GM18498 (cell line): ENCODE results near the gene FAM111A.

Source experiments
- ATAC-seq: cut with Tn5 transposase; IDR thresholded peaks from one replicate; pipeline ENCODE4 v1.9.1; 2021; ENCODE audit warnings: mild to moderate bottlenecking, moderate library complexity; ENCODE audit not compliant: unreplicated experiment

FAM111A gene

GRCh38 chr11:59178402-59178801 lies 35.7 kb downstream of the FAM111A start:
- no peak for ATAC-seq

DNA sequence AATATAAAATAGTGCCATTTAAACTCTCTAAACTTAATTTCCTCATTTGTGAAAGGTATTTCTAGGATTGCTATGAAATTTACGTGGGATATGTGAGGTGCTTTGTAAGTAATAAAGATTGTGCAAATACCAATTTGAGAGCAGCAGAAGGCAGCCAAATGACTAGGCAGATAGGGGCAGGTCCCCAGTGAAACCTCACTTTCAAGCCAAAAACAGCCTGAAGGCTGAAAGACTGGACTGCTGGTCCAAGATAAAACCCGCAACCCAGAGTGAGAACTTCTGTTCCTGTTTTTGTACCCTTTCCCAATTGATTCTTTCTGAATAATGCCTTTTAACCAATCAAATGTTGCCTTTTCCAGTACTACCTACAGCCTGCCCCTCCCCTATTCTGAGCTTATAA lies 36.5 kb downstream of the FAM111A start:
- ATAC-seq = no peak

GRCh38 chr11:59180168-59180776 lies 37.6 kb downstream of the FAM111A start:
- ATAC-seq = no peak

GRCh38 chr11:59180907-59181306 lies 38.3 kb downstream of the FAM111A start:
- ATAC-seq = no peak

DNA sequence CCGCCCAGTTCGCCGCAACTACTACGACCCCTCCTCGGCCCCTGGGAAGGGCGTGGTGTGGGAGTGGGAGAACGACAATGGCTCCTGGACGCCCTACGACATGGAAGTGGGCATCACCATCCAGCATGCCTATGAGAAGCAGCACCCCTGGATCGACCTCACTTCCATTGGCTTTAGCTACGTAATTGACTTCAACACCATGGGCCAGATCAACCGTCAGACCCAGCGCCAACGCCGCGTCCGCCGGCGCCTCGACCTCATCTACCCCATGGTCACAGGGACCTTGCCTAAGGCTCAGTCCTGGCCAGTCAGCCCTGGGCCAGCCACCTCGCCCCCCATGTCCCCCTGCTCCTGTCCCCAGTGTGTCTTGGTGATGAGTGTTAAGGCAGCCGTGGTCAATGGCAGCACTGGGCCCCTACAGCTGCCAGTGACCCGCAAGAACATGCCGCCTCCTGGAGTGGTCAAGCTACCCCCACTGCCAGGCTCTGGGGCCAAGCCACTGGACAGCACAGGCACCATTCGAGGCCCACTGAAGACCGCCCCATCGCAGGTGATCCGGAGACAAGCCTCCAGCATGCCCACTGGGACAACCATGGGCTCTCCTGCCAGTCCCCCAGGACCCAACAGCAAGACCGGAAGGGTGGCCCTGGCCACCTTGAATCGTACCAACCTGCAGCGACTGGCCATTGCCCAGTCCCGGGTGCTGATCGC lies 39.2 kb downstream of the FAM111A start:
- no peak for ATAC-seq

- peak; percentile 53 for ATAC-seq
Measured at GRCh38 chr11:59182457-59183151, 39.9 kb downstream of the FAM111A start.

DNA sequence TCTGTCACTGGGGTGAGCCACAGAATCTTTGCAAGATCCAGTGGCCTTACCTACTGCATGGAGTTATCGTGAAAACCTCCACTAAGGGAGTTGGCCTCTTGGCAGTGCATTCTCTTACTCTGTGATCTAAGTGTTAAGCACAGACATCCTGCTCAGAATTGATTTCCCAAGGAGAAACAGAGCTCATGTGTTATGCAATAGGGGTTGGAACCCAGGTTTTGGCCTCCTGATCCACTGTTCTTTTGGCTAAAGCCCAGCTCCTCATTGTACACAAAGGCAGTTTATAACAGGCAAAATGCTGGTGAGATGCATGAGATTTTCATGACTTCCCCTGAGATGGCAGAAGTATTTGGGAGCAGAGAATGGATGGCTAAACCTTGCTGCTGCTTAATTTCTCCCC lies 41.1 kb downstream of the FAM111A start:
- ATAC-seq = no peak

- no peak for ATAC-seq
Measured at GRCh38 chr11:59184691-59185339, 42.2 kb downstream of the FAM111A start.

DNA sequence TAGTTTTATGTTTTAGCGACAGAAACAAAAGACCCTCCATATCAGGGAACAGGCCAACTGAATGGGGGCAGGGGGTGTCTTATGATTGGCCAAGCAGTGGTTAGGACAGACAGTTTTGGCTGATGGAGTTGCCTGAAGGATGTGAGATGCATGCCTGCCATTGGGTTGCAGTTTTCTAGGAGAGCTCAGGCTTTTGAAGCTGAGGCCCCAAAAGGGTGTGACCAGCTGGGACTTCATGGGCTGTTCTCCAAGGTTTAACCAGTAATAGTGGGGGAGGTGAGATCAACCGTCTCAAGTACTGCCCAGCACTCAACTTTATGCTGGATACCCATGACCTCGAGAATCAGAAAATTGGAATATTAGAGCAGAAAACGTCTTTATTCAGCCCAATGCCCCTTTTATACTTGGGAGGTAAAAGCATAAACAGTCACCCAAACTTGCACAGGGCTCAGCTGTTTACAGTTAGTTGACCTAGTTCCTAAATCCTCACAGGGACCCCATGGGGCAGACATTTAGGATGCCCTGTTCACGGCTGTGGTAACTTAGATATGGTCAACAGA lies 42.8 kb downstream of the FAM111A start:
- ATAC-seq = no peak

GRCh38 chr11:59186130-59186594 lies 43.5 kb downstream of the FAM111A start:
- ATAC-seq = peak; percentile 66

DNA sequence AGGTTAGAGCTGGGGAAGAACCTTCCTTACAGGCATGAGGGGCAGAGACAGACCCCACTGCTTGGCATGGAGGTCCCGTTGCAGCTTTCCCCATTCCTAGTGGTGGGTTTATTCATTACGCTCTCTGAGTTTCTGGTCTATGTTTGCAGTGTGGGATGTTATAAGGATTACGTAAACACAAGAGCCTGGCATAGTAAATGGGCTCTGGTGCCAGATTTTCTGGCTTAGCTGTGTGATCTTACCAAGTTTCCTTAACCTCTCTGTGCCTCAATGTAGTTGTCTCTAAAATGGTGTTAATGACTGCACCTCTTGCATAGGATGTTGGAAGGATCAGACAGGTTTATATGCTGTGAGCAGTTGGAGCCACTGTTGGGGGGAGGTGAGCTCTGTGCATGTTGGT lies 44.4 kb downstream of the FAM111A start:
- ATAC-seq = no peak

DNA sequence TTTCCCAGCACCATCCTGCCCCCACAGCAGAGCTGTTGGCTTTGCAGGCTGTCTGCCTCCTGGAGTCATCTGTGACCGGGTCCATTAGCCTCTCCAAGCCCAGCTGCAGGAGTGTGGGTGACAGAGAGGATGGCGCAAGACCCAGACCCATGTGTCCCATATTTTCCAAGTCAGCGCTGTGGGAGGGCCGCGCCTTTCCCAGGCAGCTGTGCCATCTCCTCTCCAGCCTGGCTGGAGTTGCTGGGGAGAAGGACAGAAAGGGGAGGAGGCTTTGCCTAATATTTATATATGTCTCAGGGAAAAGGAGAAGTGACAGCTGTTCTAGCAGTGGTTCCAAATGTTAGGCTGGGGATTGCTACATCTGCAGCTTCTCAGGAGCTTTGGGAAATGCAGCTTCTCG lies 44.9 kb downstream of the FAM111A start:
- no peak for ATAC-seq

DNA sequence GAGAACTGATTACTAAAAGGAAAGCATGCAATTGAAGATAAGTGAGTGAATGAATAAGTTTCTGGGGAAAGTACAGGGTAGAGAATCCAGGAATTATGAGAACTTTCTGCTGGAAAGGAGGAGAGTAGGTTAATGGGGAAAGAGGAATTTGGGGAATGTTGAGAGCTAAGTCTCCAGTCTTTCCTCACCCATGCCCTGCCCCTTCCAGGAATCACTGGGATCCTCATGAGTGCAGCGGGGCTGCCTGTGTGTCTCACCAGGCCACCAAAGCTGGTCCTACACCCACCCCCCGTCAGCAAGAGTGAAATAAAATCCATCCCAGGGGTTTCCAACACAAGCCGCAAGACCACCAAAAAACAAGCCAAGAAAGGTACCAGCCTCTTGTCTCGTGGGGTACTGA lies 46.3 kb downstream of the FAM111A start:
- no peak for ATAC-seq

GRCh38 chr11:59189986-59190385 lies 47.3 kb downstream of the FAM111A start:
- no peak for ATAC-seq

DNA sequence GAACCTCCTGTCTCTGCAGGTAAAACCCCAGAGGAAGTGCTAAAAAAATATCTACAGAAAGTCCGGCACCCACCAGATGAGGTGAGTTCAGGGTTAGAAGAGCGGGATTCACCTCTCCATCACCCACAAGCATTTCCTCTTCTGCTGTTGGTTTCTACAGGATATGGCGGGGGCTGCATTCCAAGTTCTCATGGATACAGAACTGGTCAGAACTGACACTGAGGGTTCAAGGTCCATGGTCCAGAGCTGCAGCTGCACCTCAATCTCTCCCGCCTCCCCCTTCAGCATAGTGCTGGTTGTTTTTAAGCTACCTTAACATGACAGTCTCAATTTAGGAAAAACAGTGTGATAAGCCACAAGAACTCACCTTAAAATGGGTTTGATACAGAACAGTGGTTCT lies 48.4 kb downstream of the FAM111A start:
- ATAC-seq = no peak

GRCh38 chr11:59191890-59192289 lies 49.2 kb downstream of the FAM111A start:
- ATAC-seq = no peak

DNA sequence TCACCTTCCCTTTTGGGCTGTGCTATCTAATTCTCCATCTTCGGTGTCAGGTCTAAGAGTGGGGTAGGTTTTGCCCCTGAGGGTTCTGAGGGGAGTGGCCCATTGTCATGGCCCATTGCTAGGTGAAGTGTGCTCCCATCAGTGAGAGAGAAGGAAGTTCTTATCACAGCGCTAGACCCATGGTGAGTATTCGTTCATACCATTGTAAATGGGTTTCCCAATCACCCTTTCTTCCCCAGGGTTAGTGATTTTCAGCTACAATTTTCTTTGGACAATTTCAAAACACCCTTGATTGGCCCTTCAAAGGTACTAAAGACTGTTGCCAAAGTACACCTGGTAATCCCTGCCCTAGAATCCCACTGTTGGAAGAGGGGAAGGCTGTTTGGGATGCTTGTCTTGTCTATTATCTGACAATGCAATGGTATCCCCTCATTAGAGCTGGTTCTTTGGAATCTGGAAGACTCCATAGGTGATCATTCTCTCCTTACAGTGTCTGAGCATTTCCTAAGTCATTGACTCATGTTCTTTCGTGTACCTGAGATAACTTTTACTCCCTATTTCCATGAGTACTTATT lies 49.9 kb downstream of the FAM111A start:
- no peak for ATAC-seq

GRCh38 chr11:59193587-59194130 lies 51.0 kb downstream of the FAM111A start:
- ATAC-seq = no peak

GRCh38 chr11:59195586-59195985 lies 52.9 kb downstream of the FAM111A start:
- no peak for ATAC-seq

DNA sequence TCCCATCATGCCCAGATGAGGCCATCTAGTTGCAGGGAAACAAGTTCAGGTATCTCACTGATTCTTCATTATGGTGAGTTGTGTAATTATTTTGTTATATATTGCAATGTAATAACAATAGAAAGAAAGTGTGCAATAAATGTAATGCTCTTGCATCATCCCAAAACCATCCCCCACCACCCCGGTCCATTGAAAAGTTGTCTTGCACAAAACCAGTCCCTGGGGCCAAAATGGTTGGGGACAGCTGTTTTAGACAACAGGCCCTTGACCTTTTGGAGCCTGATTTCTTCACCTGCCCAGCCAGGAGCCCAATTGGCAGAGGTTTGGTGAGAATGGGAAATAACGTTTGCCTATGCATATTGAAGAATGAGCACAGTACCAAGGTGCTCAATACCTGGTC lies 54.1 kb downstream of the FAM111A start:
- no peak for ATAC-seq

DNA sequence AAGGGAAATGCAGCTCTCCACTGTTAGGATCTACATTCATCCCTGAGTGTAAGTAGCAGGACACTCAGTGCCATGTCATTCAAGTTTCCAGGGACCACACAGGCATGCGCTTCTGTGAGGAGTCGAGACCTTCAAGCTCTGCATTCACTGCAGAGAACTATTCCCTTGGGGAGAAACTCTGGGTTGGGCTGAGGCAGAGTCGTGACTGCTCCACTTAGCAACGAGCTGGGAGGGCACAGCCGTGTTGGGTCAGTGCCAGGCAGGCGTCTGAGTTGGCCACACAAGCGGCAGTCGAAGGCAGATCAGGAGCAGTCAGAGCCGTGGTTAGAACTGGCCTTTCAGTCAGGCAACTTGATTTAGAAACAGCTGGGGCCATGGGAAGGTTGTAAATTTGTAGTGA lies 55.3 kb downstream of the FAM111A start:
- no peak for ATAC-seq
